CD4-positive, alpha-beta T cell treated with Interleukin-10 for 1 hour (primary cell): ENCODE data around the gene GOLGA8S.
"Not testable (repeated sequence)": the region's sequence is repeated elsewhere in the genome, so short reads cannot be mapped to it uniquely, and the experiment has no call there.

Experiments used
- DNase-seq: peaks from one replicate; pipeline ENCODE4 v3.0.0-alpha.2; 2020

The GOLGA8S gene

DNA sequence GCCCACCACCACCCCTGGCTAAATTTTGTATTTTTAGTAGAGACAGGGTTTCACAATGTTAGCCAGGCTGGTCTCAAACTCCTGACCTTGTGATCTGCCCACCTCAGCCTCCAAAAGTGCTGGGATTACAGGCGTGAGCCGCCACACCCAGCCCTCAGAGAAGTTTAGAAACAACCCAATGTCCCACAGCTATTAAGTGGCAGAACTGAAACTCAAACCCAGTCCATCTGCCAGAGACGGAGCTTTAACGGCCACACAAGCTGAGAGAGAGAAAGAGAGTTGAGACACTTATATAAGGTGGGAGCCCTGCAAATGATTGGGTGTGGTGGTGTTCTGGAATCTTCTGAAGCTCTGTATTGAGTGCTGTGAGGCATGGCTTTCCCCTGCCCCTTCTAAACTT, 43.8 kb downstream of the GOLGA8S start:
- DNase-seq = not testable (repeated sequence)

- DNase-seq = not testable (repeated sequence)
These were observed 44.7 kb downstream of the GOLGA8S start for GRCh38 chr15:23399207-23399606.

- no peak for DNase-seq
These were observed 47.1 kb downstream of the GOLGA8S start for GRCh38 chr15:23401627-23402026.

GRCh38 chr15:23402140-23402539, 47.6 kb downstream of the GOLGA8S start:
- no peak for DNase-seq

- no peak for DNase-seq
These were observed 48.0 kb downstream of the GOLGA8S start for GRCh38 chr15:23402544-23402943.

DNA sequence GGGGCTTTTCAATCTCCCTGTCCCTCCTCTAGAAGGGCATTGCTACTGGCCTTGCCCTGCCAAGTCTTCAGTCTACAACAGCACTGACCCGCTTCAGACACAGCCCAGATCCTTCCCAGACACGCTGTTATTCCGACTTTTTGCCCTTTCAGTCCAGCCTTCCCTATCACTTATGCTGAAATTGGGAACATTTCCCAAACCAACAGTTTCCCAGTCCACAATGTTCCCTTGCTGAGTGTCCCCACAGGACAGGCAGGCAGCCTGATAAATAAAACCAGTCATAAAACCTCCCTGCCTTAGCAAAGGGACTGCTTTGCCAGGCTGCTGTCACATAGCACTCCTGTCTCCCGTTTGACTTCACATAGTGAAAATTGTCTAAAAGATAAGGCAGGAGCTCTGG, 49.0 kb downstream of the GOLGA8S start:
- no peak for DNase-seq

GRCh38 chr15:23411841-23412240, 57.3 kb downstream of the GOLGA8S start:
- no peak for DNase-seq

- DNase-seq = not testable (repeated sequence)
These were observed 58.5 kb downstream of the GOLGA8S start for GRCh38 chr15:23412881-23413600.
